Spleen (tissue), 7 donors: ENCODE measurements around the gene UBE2E2.

Source experiments
- CTCF ChIP-seq, 11 experiments: fragments of 200-600 bp in 7 of 11; fragments of 450-650 bp in 4 of 11; sonication (generic) in 4 of 11; IDR thresholded peaks in 8 of 11; conservative IDR thresholded peaks in 3 of 11; 1 replicate in 7 of 11; 2 replicates in 4 of 11; pipeline versions ENCODE4 v1.4.0 to v1.8.0; 2016 to 2021; ENCODE audit warnings: antibody characterized with exemption in 11 of 11, inconsistent platforms in 4 of 11, mild to moderate bottlenecking in 1 of 11
- POLR2AphosphoS5 ChIP-seq, 3 donors: sonication (generic); formaldehyde crosslinking; IDR thresholded peaks; one replicate each; pipeline ENCODE4 v1.5.1; 2017; ENCODE audit warnings: antibody characterized with exemption in 3 of 3
- donor health status: DM: no; HTN: no; CAD: no; lungs with moderate emphysema.
- donor health status: DM: no; HTN: no; CAD: no.
- donor health status: DM: no; HTN: no; CAD: no.

GRCh38 chr3:23633261-23633960 lies 430.3 kb downstream of the UBE2E2 start:
- TF ChIP-seq CTCF (IDR thresholded peaks at IDR 0.05 in 8 of 11, conservative IDR thresholded peaks at IDR 0.05 in 3 of 11) (no peak), POLR2AphosphoS5 (IDR thresholded peaks at IDR 0.05) (no peak)
